Activated naive CD4-positive, alpha-beta T cell treated with Interleukin-2 at 50 U/mL for 16 hours (primary cell): ENCODE results near the gene SURF4.
"Not testable (repeated sequence)": the region's sequence is repeated elsewhere in the genome, so short reads cannot be mapped to it uniquely, and the experiment has no call there.

Experiments used
- DNase-seq: peaks from one replicate; pipeline ENCODE4 v3.0.0-alpha.2; 2020

SURF4 gene

GRCh38 chr9:133349965-133350616 lies 25.8 kb downstream of the SURF4 start:
- DNase-seq = peak; percentile 51

GRCh38 chr9:133348718-133349573 lies 26.9 kb downstream of the SURF4 start:
- DNase-seq = no peak

GRCh38 chr9:133347985-133348717 lies 27.7 kb downstream of the SURF4 start, which contains the start of the genes MED22 and RPL7A:
Gene MED22 (minus strand): TSS chr9:133348131. CDS start chr9:133346662, 1,469 bp downstream.
Gene RPL7A (plus strand): TSS chr9:133348218. CDS start chr9:133348244, 26 bp downstream.
- DNase-seq = peak; percentile 92

- no peak for DNase-seq
Observed at GRCh38 chr9:133347515-133347984, 28.3 kb downstream of the SURF4 start.

GRCh38 chr9:133346021-133346785 lies 29.7 kb downstream of the SURF4 start:
- no peak for DNase-seq

GRCh38 chr9:133345596-133345995 lies 30.3 kb downstream of the SURF4 start:
- no peak for DNase-seq

- no peak for DNase-seq
Observed at GRCh38 chr9:133344979-133345378, 30.9 kb downstream of the SURF4 start.

GRCh38 chr9:133344071-133344470 lies 31.8 kb downstream of the SURF4 start:
- no peak for DNase-seq

- DNase-seq = no peak
Observed at GRCh38 chr9:133342570-133342969, 33.3 kb downstream of the SURF4 start.

GRCh38 chr9:133342069-133342406 lies 33.8 kb downstream of the SURF4 start:
- no peak for DNase-seq

GRCh38 chr9:133341369-133342068 lies 34.3 kb downstream of the SURF4 start:
- DNase-seq = no peak

- DNase-seq = no peak
Observed at GRCh38 chr9:133340916-133341315, 34.9 kb downstream of the SURF4 start.

GRCh38 chr9:133340256-133340655 lies 35.6 kb downstream of the SURF4 start:
- no peak for DNase-seq

- no peak for DNase-seq
Observed at GRCh38 chr9:133339641-133340040, 36.2 kb downstream of the SURF4 start.

GRCh38 chr9:133335924-133336811 lies 39.7 kb downstream of the SURF4 start, which contains the start of gene SURF6:
Gene SURF6 (minus strand): TSS chr9:133336188. CDS start chr9:133336132, 56 bp downstream.
- peak; percentile 95 for DNase-seq

GRCh38 chr9:133334888-133335287 lies 41.0 kb downstream of the SURF4 start:
- DNase-seq = not testable (repeated sequence)

GRCh38 chr9:133334161-133334560 lies 41.7 kb downstream of the SURF4 start:
- DNase-seq = no peak

- DNase-seq = no peak
Observed at GRCh38 chr9:133333566-133333965, 42.3 kb downstream of the SURF4 start.

- DNase-seq = no peak
Observed at GRCh38 chr9:133333011-133333410, 42.8 kb downstream of the SURF4 start.

- DNase-seq = no peak
Observed at GRCh38 chr9:133332381-133332730, 43.5 kb downstream of the SURF4 start.
